GM12878 (cell line): Measurements from ENCODE around the gene PPP2R5C. TPM values are rescaled to one million over a fixed set of nuclear protein-coding genes. Genes with fewer than 3 reads are reported as not detected.

Experiments
- ATAC-seq: fragments of 200-7000 bp; cut with Tn5 transposase; 3 replicates; pipeline ENCODE4 v1.9.1; 2020; ENCODE audit warnings: mild to moderate bottlenecking, moderate library complexity
- BruUV-seq: library from RNA; stranded (reverse); fragments of 400-500 nt; replicated peaks from 2 replicates; lab custom pipeline; 2021; lab: Mats Ljungman, UMichigan
- CTCF ChIA-PET: fragments of 300-600 bp; sonication (Branson Sonifier 250); formaldehyde crosslinking; extraction: SDS; loops from one replicate; lab custom pipeline; 2021; ENCODE audit warnings: inconsistent platforms; lab: Yijun Ruan, JAX
- POLR2A ChIA-PET: fragments of 350-600 bp; formaldehyde crosslinking; extraction: SDS; loops from one replicate; lab custom pipeline; 2021; ENCODE audit warnings: inconsistent platforms; lab: Charles Lee
- RAD21 ChIA-PET: fragments of 300-600 bp; sonication (Branson Sonifier 250); formaldehyde crosslinking; loops from one replicate; lab custom pipeline; 2023; ENCODE audit warnings: antibody characterized with exemption; ENCODE audit not compliant: unreplicated experiment; lab: Charles Lee
- SMC1A ChIA-PET: fragments of 300-600 bp; sonication (Branson Sonifier 250); formaldehyde crosslinking; loops from one replicate; lab custom pipeline; 2023; ENCODE audit not compliant: unreplicated experiment, uncharacterized antibody; lab: Charles Lee
- DNase-seq: peaks from one replicate; pipeline ENCODE4 v3.0.0-alpha.2; 2011; ENCODE audit warnings: low read depth, low spot score
- FAIRE-seq: peaks from 3 replicates; lab custom pipeline; 2011; peaks lifted over from hg19 to GRCh38; lab: Jason Lieb, UNC
- H2AFZ ChIP-seq: 2 replicates; pipeline ENCODE4 v1.6.0; 2011; ENCODE audit warnings: low read depth, low read length, control low read depth; ENCODE audit not compliant: control insufficient read depth
- H3K27ac ChIP-seq: 2 replicates; pipeline ENCODE4 v1.5.1; 2011; ENCODE audit warnings: control low read depth; ENCODE audit not compliant: control insufficient read depth, insufficient read depth
- H3K27me3 ChIP-seq, 2 experiments: replicated peaks in 1 of 2; 2 replicates each; pipeline versions ENCODE4 v1.6.0 to v1.6.1; 2011; ENCODE audit warnings: low read length in 1 of 2; ENCODE audit not compliant: control insufficient read depth in 2 of 2, insufficient read depth in 2 of 2
- H3K36me3 ChIP-seq, 2 experiments: 2 replicates each; pipeline ENCODE4 v1.5.1; 2011; ENCODE audit warnings: low read length in 1 of 2; ENCODE audit not compliant: control insufficient read depth in 2 of 2, insufficient read depth in 2 of 2
- H3K4me1 ChIP-seq: 2 replicates; pipeline ENCODE4 v1.6.1; 2011; ENCODE audit warnings: mild to moderate bottlenecking, low read length, moderate library complexity, mixed read lengths; ENCODE audit not compliant: control insufficient read depth, insufficient read depth
- H3K4me2 ChIP-seq: 2 replicates; pipeline ENCODE4 v1.6.0; 2011; ENCODE audit warnings: control low read depth; ENCODE audit not compliant: control insufficient read depth, insufficient read depth
- H3K4me3 ChIP-seq: fragments of 200-600 bp; sonication (generic); 2 replicates; pipeline ENCODE4 v1.5.1; 2016
- H3K79me2 ChIP-seq: 2 replicates; pipeline ENCODE4 v1.6.0; 2011; ENCODE audit warnings: low read length; ENCODE audit not compliant: control insufficient read depth, insufficient read depth
- H3K9ac ChIP-seq: 2 replicates; pipeline ENCODE4 v1.8.0; 2011; ENCODE audit warnings: low read length, control low read depth, mixed read lengths; ENCODE audit not compliant: control insufficient read depth, insufficient read depth
- H3K9me3 ChIP-seq: replicated peaks from 3 replicates; pipeline ENCODE4 v1.5.1; 2011; ENCODE audit warnings: mild to moderate bottlenecking, low read length; ENCODE audit not compliant: control insufficient read depth, insufficient read depth
- H4K20me1 ChIP-seq: 2 replicates; pipeline ENCODE4 v1.6.0; 2011; ENCODE audit not compliant: control insufficient read depth, insufficient read depth
- ATF7 ChIP-seq: fragments of 450-650 bp; IDR thresholded peaks from 2 replicates; pipeline ENCODE4 v1.6.1; 2016; ENCODE audit warnings: low read depth, mild to moderate bottlenecking
- BRCA1 ChIP-seq: IDR thresholded peaks from 2 replicates; pipeline ENCODE4 v1.6.1; 2011; ENCODE audit warnings: low read depth, low read length, improper control_type of control experiment
- CBX5 ChIP-seq: sonication (generic); IDR thresholded peaks from 2 replicates; pipeline ENCODE4 v1.6.1; 2016; ENCODE audit warnings: low read depth, moderate library complexity, mild to moderate bottlenecking, inconsistent platforms
- NR2C1 ChIP-seq: fragments of 450-650 bp; IDR thresholded peaks from 2 replicates; pipeline ENCODE4 v1.6.1; 2017; ENCODE audit warnings: antibody characterized with exemption, mild to moderate bottlenecking, moderate library complexity
- POLR2A ChIP-seq: IDR thresholded peaks from 2 replicates; pipeline ENCODE4 v1.6.1; 2011; ENCODE audit warnings: low read depth, mild to moderate bottlenecking, low read length
- STAT3 ChIP-seq: IDR thresholded peaks from 2 replicates; pipeline ENCODE4 v1.6.1; 2011; ENCODE audit warnings: low read depth, low read length, improper control_type of control experiment
- ZSCAN29 ChIP-seq: fragments of 450-650 bp; IDR thresholded peaks from 2 replicates; pipeline ENCODE4 v1.6.1; 2017; ENCODE audit warnings: mild to moderate bottlenecking, moderate library complexity
- WGBS: methylation state at CpG from one replicate; pipeline ENCODE4 v1.1.6; 2016; ENCODE audit warnings: low lambda C conversion rate; ENCODE audit not compliant: insufficient replicate concordance, insufficient coverage; ENCODE audit errors: missing lambda C conversion rate; 5-methylcytosine and 5-hydroxymethylcytosine counted together
- in situ Hi-C: fragments of 300-500 bp; cut with MboI; formaldehyde crosslinking; loops from 9 replicates; pipeline ENCODE4 v1.14.3; 2018; ENCODE audit warnings: mixed read lengths
- intact Hi-C: fragments of 100-400 bp; cut with micrococcal nuclease; formaldehyde crosslinking; loops from one replicate; pipeline ENCODE4 v1.14.2; 2022; ENCODE audit not compliant: unreplicated experiment
- polyA plus RNA-seq, 11 experiments: library from polyadenylated mRNA; depleted of rRNA in 4 of 11; unstranded in 6 of 11; stranded (reverse) in 5 of 11; fragments of >200 nt; fragmentation: Nextera tagmentation in 4 of 11; fragmentation: Illumina TruSeq in 1 of 11; extraction: Ambion mirVana in 4 of 11; extraction: Trizol in 1 of 11; gene quantifications; 1 replicate in 1 of 11; 2 replicates in 10 of 11; pipeline versions ENCODE4 v1.2.1 to v1.2.3, GENCODE V29; 2011 to 2016; ENCODE audit warnings: inconsistent platforms in 2 of 11, missing spikeins in 2 of 11, low read depth in 1 of 11
- total RNA-seq, 4 experiments: library from RNA; depleted of rRNA in 3 of 4; stranded (reverse); fragments of >200 nt in 3 of 4; fragmentation: Illumina TruSeq in 1 of 4; extraction: Trizol in 1 of 4; gene quantifications; 2 replicates each; pipeline versions ENCODE4 v1.2.1 to v1.2.3, GENCODE V29; 2013 to 2021
- TF ChIP-seq, protein P1 (sequence below): IDR thresholded peaks from 2 replicates; pipeline ENCODE4 v1.6.1; 2011; ENCODE audit warnings: low read depth, mild to moderate bottlenecking, low read length, moderate library complexity, borderline replicate concordance; ENCODE audit errors: extremely low read depth
- TF ChIP-seq, protein P2 (sequence below): IDR thresholded peaks from 2 replicates; pipeline ENCODE4 v1.6.1; 2012; ENCODE audit warnings: low read depth, low read length, improper control_type of control experiment

The PPP2R5C gene
- total and polyA plus RNA-seq, 10 of the 15 experiments (the other 5 are each of a cell fraction or from before 2014, with no cell fraction given) = 106 to 199 (median 144) TPM

DNA sequence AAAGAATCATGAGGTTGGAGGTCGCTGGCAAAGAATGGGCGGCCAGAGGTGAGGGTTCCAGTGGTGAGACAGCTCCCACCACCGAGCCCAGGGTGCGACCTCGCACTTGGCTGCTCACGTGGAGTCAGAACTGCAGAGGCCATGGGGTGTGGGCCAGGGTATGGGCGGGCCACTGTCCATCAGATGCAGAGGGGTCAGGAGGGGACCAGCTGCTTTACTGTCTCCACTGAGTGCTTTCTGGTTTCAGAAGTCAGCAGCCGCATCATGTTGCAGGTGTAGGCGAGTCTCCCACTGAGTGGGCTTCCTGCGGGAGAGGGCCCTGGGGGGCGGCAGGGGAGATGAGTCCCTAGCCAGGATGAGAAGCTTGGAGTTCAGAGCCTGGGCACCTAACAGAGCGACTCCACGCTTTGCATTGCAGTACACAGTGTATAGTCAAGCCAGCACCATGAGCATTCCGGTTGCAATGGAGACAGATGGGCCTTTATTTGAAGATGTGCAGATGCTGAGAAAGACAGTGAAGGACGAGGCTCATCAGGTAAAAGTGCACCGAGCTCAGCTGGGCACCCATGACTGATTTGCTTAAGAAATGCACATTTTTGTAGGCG, 156.0 kb downstream of the PPP2R5C start:
- no peak overlapping the region for H3K4me3 ChIP-seq
- no peak overlapping the region for H3K9ac ChIP-seq
- CTCF ChIA-PET = interaction anchor here (0.8 kb wide), 1 partner anchor 147 kb away, joined by 4 read pairs; no protein-coding TSS in a partner anchor

More for the DNA sequence above, 156.0 kb downstream of the PPP2R5C start:
- POLR2A ChIA-PET = no interaction called here
- ATAC-seq (peak; percentile 23), DNase-seq (no peak), FAIRE-seq (no peak)
- RAD21 ChIA-PET = interaction anchor here (1.9 kb wide), 1 partner anchor 73 kb away, joined by 4 read pairs; no protein-coding TSS in a partner anchor
- no TSS peak for BruUV-seq
- SMC1A ChIA-PET = interaction anchor here (0.9 to 1.5 kb wide), 3 partner anchors 16 to 147 kb away, joined by 3 to 4 read pairs (median 3); no protein-coding TSS in a partner anchor
- intact Hi-C loops (no loop called here), in situ Hi-C loops (no loop called here)
- H4K20me1 ChIP-seq = no peaks in the 10 kb centered on the region
- no peaks in the 10 kb centered on the region for H3K9me3 ChIP-seq
- no peaks in the 10 kb centered on the region for H3K79me2 ChIP-seq
- H3K36me3 ChIP-seq = peaks cover 0 to 12% of the 10 kb centered on the region in 2 experiments; a peak in 3 of 4 replicates
- TF ChIP-seq BRCA1 (no peak), ATF7 (no peak), STAT3 (no peak), NR2C1 (no peak), ZSCAN29 (no peak), CBX5 (no peak), POLR2A (no peak; the same call in 1 of the 2 replicates)
- TF ChIP-seq, protein P1, sequence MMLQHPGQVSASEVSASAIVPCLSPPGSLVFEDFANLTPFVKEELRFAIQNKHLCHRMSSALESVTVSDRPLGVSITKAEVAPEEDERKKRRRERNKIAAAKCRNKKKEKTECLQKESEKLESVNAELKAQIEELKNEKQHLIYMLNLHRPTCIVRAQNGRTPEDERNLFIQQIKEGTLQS = no peak
- TF ChIP-seq, protein P2, sequence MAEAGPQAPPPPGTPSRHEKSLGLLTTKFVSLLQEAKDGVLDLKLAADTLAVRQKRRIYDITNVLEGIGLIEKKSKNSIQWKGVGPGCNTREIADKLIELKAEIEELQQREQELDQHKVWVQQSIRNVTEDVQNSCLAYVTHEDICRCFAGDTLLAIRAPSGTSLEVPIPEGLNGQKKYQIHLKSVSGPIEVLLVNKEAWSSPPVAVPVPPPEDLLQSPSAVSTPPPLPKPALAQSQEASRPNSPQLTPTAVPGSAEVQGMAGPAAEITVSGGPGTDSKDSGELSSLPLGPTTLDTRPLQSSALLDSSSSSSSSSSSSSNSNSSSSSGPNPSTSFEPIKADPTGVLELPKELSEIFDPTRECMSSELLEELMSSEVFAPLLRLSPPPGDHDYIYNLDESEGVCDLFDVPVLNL = no peak
- H3K27ac ChIP-seq = no peak overlapping the region
- 60% methylated on average over 17 of the region's 17 CpGs for WGBS
- H3K27me3 ChIP-seq = no peaks in the 10 kb centered on the region
- no peak overlapping the region for H2AFZ ChIP-seq
- no peaks in the 10 kb centered on the region for H3K4me1 ChIP-seq
- no peak overlapping the region for H3K4me2 ChIP-seq
